Measurements from ENCODE around the gene RANBP10.

The RANBP10 gene

GRCh38 chr16:67736858-67737257, 69.5 kb downstream of the RANBP10 start:
- DNase-seq: no peak

GRCh38 chr16:67734731-67735201, 71.6 kb downstream of the RANBP10 start:
- DNase-seq: no peak

GRCh38 chr16:67733734-67734470, 72.5 kb downstream of the RANBP10 start:
- DNase-seq: no peak

GRCh38 chr16:67731753-67732095, 74.6 kb downstream of the RANBP10 start:
- DNase-seq: no peak

- no peak for DNase-seq
Measured at GRCh38 chr16:67731071-67731752, 75.1 kb downstream of the RANBP10 start.

- DNase-seq: no peak
Measured at GRCh38 chr16:67730326-67730725, 76.0 kb downstream of the RANBP10 start.

GRCh38 chr16:67729636-67730248, 76.6 kb downstream of the RANBP10 start:
- DNase-seq: no peak

- DNase-seq: no peak
Measured at GRCh38 chr16:67727521-67728485, 78.6 kb downstream of the RANBP10 start.

- no peak for DNase-seq
Measured at GRCh38 chr16:67726106-67727034, 80.0 kb downstream of the RANBP10 start.

- no peak for DNase-seq
Measured at GRCh38 chr16:67723911-67724305, 82.5 kb downstream of the RANBP10 start.

GRCh38 chr16:67723151-67723910, 83.0 kb downstream of the RANBP10 start:
- DNase-seq: no peak

- DNase-seq: no peak
Measured at GRCh38 chr16:67720236-67720635, 86.1 kb downstream of the RANBP10 start.

GRCh38 chr16:67719778-67720144, 86.6 kb downstream of the RANBP10 start:
- peak; percentile 63 to 69 (median 63) for DNase-seq

GRCh38 chr16:67719048-67719777, 87.1 kb downstream of the RANBP10 start, which contains the start of gene GFOD2:
Gene GFOD2, minus strand, starts transcription at chr16:67719316. Its CDS starts 33,601 bp downstream, at chr16:67685715.
- peak; percentile 98 to 99 (median 99) for DNase-seq

- no peak for DNase-seq
Measured at GRCh38 chr16:67718668-67719047, 87.7 kb downstream of the RANBP10 start.

- no peak for DNase-seq
Measured at GRCh38 chr16:67716097-67716496, 90.3 kb downstream of the RANBP10 start.

GRCh38 chr16:67714522-67714921, 91.8 kb downstream of the RANBP10 start:
- DNase-seq: no peak

- DNase-seq: no peak
Measured at GRCh38 chr16:67713647-67714273, 92.6 kb downstream of the RANBP10 start.

- no peak for DNase-seq
Measured at GRCh38 chr16:67710607-67711006, 95.8 kb downstream of the RANBP10 start.

GRCh38 chr16:67709050-67709449, 97.3 kb downstream of the RANBP10 start:
- DNase-seq: no peak
